Muscle layer of colon (tissue), 2 donors: ENCODE data around the gene SPTAN1.

Experiments used
- H3K27ac ChIP-seq: one replicate; pipeline ENCODE4 v1.7.0; 2013; ENCODE audit warnings: low read depth, mild to moderate bottlenecking, low read length, moderate library complexity
- H3K27me3 ChIP-seq, 2 donors: one replicate each; pipeline ENCODE4 v1.7.0; 2013; ENCODE audit warnings: low read length in 2 of 2, mild to moderate bottlenecking in 2 of 2; ENCODE audit not compliant: insufficient read depth in 2 of 2, control insufficient read depth in 1 of 2
- H3K36me3 ChIP-seq: one replicate; pipeline ENCODE4 v1.7.0; 2013; ENCODE audit warnings: mild to moderate bottlenecking, low read length; ENCODE audit not compliant: insufficient read depth
- H3K4me1 ChIP-seq: one replicate; pipeline ENCODE4 v1.7.0; 2013; ENCODE audit warnings: mild to moderate bottlenecking, low read length; ENCODE audit not compliant: insufficient read depth
- H3K4me3 ChIP-seq, 2 donors: one replicate each; pipeline ENCODE4 v1.7.0; 2013; ENCODE audit warnings: low read length in 2 of 2, low read depth in 1 of 2, mild to moderate bottlenecking in 1 of 2, moderate library complexity in 1 of 2
- H3K9ac ChIP-seq: one replicate; pipeline ENCODE4 v1.7.0; 2013; ENCODE audit warnings: low read length
- H3K9me3 ChIP-seq: one replicate; pipeline ENCODE4 v1.7.0; 2013; ENCODE audit warnings: mild to moderate bottlenecking, low read length
- donor health status: abdominal sarcoma.
- donor health status: Adenocarcinoma of cecum.

SPTAN1 gene

DNA sequence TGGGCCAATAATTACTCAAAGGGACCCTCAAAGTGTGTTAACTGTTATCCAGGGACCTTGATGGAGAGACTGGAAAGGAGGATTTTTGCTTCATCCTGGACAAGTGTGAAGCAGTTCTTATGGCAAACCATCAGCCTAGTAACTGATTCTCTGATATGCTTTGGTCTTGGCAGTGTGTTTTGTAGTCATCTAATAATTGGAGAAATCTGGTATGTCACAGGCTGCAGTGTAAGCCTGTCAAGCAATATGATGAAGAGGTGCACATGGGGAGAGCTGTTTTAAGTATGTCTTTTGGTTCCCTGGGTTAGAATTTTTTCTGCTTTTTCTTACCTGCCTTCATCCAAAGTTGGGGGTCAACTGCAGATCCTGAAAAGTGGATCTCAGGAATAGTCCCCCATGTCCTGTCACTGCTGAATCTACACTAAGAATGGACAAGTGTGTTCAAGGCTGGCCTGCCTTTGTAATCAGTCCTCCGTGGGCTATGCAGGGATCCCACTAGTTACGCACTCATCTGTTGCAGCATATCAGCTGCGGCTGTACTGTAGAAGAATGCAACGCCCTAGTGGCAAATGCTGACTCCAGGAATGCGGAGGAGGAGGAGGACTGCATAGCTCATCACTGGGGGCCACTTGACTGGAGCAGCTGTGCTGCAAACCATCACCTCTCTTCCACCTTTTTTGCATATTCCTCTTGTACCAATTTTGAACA lies 1.9 kb downstream of the SPTAN1 start:
- no peaks in the 10 kb centered on the region for H3K27me3 ChIP-seq
- H3K9me3 ChIP-seq: no peaks in the 10 kb centered on the region
- H3K36me3 ChIP-seq: no peaks in the 10 kb centered on the region
- H3K27ac ChIP-seq: peak overlapping the region; percentile 77
- peaks cover 71% of the 10 kb centered on the region for H3K4me1 ChIP-seq
- peak overlapping the region; percentile 85 for H3K9ac ChIP-seq
- H3K4me3 ChIP-seq: peak overlapping the region in 1 of 2 donors; percentile 77

DNA sequence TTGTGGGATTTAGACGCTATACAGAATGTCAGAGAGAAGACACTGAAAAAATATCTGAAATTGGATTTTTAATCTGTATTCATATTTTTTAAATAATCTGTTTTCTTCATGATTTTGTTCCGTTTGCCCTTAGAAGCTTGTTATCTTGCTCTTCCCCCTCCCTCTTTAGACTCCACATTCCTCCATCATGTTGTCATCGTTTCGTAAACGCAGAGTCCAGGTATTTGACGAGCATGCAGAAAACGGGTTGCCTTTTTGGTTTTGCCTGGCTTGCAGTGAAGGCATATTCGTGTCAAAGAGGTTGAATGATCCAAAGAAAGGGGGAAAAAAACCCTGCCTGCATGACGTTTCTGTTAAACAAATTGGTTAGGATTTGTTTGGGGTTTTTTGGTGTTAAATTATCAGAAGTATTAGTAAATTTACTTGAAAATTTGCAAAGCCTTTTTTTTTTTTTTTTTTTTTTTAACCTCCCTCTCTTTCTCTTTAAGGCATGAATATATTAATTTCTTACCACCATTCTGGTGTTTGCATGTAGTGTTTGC lies 2.9 kb downstream of the SPTAN1 start:
- Histone ChIP-seq H3K27me3 (no peaks in the 10 kb centered on the region), H3K9me3 (no peaks in the 10 kb centered on the region), H3K36me3 (no peaks in the 10 kb centered on the region), H3K4me3 (peak overlapping the region in 1 of 2 donors; percentile 77), H3K9ac (peak overlapping the region; percentile 85), H3K4me1 (peaks cover 70% of the 10 kb centered on the region), H3K27ac (peak overlapping the region; percentile 77)

DNA sequence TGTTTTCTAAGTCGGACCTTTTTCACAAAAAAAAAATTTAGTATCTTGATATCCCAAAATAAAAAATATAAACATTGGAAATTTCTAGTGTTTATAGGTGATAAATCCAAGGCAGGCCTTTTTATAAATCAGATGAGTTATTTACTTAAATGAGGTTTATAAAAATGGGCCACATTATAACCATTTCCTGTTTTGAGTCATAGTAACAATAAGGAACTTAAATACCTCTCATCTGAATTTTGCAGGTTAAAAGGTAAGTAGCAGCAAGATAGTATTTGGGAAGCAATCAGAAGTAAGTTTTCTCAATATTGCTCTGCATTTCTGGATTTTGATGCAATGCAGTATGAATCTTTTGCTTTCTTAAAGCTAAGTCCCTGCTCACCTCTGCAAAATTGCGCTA lies 3.9 kb downstream of the SPTAN1 start:
- H3K27me3 ChIP-seq: no peaks in the 10 kb centered on the region
- H3K9me3 ChIP-seq: no peaks in the 10 kb centered on the region
- no peaks in the 10 kb centered on the region for H3K36me3 ChIP-seq
- H3K4me3 ChIP-seq: no peak overlapping the region
- H3K27ac ChIP-seq: no peak overlapping the region
- peaks cover 65% of the 10 kb centered on the region for H3K4me1 ChIP-seq
- no peak overlapping the region for H3K9ac ChIP-seq

- H3K36me3 ChIP-seq: no peaks in the 10 kb centered on the region
- peaks cover 59% of the 10 kb centered on the region for H3K4me1 ChIP-seq
- no peak overlapping the region for H3K27ac ChIP-seq
Observed at GRCh38 chr9:128556926-128557634, 4.7 kb downstream of the SPTAN1 start.

DNA sequence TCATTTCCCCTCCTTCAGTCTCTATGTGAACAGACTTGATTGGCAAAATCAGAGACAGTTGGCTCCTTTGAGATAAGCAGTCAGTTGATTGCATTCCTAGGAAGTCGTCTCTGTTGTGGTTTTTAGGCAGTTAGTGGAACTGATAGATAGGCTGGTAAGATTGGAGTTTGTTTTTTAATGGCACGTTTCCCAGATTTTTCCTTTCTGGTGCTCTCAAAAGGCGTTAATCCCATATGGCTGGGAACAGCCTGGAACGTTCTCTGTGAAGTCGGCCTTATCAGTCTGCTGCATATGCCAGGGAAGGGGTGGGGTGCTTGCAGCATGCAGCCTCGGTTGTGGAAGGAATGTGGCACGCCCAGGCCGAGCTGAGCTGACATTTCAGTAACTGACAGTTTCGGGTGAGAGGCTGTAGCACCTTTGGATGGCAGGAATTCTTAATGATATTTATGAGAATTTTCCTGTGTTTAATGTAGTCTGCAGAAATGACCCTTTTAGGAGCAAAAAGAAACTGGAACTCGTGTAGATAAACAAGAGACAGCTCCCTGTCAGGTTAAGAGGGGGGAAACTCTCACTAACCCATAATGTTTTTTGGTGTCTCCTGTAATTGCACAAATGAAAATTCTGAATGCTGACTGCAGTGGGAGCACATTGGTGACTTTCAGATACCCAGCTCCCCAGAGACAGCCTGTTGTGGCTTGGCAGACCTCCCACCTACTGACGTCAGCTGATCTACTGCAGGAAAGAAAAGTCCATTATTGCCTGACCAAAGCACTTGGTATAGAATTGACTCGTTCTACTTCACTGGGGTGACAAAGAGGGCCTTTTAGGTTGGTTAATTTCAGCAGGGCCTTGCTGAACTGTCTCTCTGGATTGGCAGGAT lies 6.3 kb downstream of the SPTAN1 start:
- Histone ChIP-seq H3K27me3 (no peaks in the 10 kb centered on the region), H3K4me1 (peaks cover 63% of the 10 kb centered on the region), H3K9ac (no peak overlapping the region), H3K4me3 (peak overlapping the region in 1 of 2 donors; percentile 21), H3K27ac (peak overlapping the region; percentile 58), H3K36me3 (no peaks in the 10 kb centered on the region), H3K9me3 (no peaks in the 10 kb centered on the region)

More at GRCh38 chr9:128556926-128557634, 4.7 kb downstream of the SPTAN1 start:
- H3K9me3 ChIP-seq: no peaks in the 10 kb centered on the region
- H3K4me3 ChIP-seq: no peak overlapping the region
- H3K27me3 ChIP-seq: no peaks in the 10 kb centered on the region
- H3K9ac ChIP-seq: no peak overlapping the region

DNA sequence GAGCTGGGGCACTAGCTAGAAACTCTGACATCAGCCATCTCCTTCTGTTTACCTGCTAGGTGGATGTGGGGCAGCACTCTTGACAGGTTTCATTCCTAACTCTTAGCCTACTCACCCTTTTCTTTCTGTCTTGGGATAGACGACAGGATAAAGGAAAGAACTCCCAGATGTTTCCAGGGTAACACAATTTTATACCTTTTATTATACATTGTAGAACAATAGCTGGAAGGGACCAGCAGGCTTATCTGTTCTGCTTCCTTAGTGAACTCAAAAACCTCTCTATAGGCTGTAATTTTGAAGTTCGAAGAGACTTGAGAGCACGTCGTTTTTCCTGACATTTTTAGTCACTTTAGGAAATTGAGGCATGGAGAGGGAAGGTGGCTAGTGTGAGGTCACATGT lies 13.2 kb downstream of the SPTAN1 start:
- H3K27ac ChIP-seq: no peak overlapping the region
- H3K9me3 ChIP-seq: no peaks in the 10 kb centered on the region
- H3K36me3 ChIP-seq: peaks cover 28% of the 10 kb centered on the region
- peaks cover 11% of the 10 kb centered on the region for H3K4me1 ChIP-seq
- H3K27me3 ChIP-seq: no peaks in the 10 kb centered on the region
- H3K4me3 ChIP-seq: no peak overlapping the region
- H3K9ac ChIP-seq: no peak overlapping the region

- Histone ChIP-seq H3K36me3 (peaks cover 45% of the 10 kb centered on the region), H3K4me1 (peaks cover 4% of the 10 kb centered on the region), H3K9ac (no peak overlapping the region), H3K9me3 (no peaks in the 10 kb centered on the region), H3K27ac (no peak overlapping the region), H3K4me3 (no peak overlapping the region), H3K27me3 (no peaks in the 10 kb centered on the region)
Observed at GRCh38 chr9:128568470-128569078, 16.2 kb downstream of the SPTAN1 start.

DNA sequence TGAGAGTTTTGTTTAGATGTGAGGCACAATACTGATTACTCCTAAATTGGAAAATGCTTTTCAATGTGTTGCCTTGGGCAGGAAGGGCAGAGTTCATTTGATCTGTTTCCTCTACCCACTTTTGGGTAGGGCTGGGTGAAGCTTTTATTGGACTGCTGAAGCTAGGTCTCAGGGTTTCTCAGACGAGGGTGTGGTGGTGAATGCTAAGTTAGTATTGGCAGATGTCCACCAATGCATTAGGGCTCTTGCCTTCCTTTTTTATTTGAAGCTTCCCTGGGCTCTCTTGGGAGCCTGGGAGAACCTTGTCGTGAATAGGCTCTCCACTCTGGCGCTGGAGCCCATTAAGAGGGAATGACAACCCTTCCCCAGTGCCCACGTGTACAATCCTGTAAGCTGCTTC lies 23.1 kb downstream of the SPTAN1 start:
- H3K4me3 ChIP-seq: no peak overlapping the region
- H3K4me1 ChIP-seq: peaks cover 6% of the 10 kb centered on the region
- H3K9ac ChIP-seq: no peak overlapping the region
- no peaks in the 10 kb centered on the region for H3K9me3 ChIP-seq
- peaks cover 75% of the 10 kb centered on the region for H3K36me3 ChIP-seq
- no peak overlapping the region for H3K27ac ChIP-seq
- no peaks in the 10 kb centered on the region for H3K27me3 ChIP-seq

GRCh38 chr9:128575916-128576315 lies 23.5 kb downstream of the SPTAN1 start:
- Histone ChIP-seq H3K4me1 (peaks cover 6% of the 10 kb centered on the region), H3K9me3 (no peaks in the 10 kb centered on the region), H3K4me3 (no peak overlapping the region), H3K36me3 (peaks cover 80% of the 10 kb centered on the region), H3K9ac (no peak overlapping the region), H3K27ac (no peak overlapping the region), H3K27me3 (no peaks in the 10 kb centered on the region)

- Histone ChIP-seq H3K4me1 (peaks cover 6% of the 10 kb centered on the region), H3K9me3 (no peaks in the 10 kb centered on the region), H3K9ac (no peak overlapping the region), H3K27me3 (no peaks in the 10 kb centered on the region), H3K4me3 (no peak overlapping the region), H3K36me3 (peaks cover 89% of the 10 kb centered on the region), H3K27ac (no peak overlapping the region)
Observed at GRCh38 chr9:128577206-128577605, 24.8 kb downstream of the SPTAN1 start.

- peaks cover 96% of the 10 kb centered on the region for H3K36me3 ChIP-seq
- H3K27me3 ChIP-seq: no peaks in the 10 kb centered on the region
Observed at GRCh38 chr9:128579194-128579593, 26.8 kb downstream of the SPTAN1 start.

More at GRCh38 chr9:128579194-128579593, 26.8 kb downstream of the SPTAN1 start:
- Histone ChIP-seq H3K4me1 (peaks cover 6% of the 10 kb centered on the region), H3K9ac (no peak overlapping the region), H3K9me3 (no peaks in the 10 kb centered on the region), H3K27ac (no peak overlapping the region), H3K4me3 (no peak overlapping the region)
